ENCODE measurements around the gene ZNF750. TPM values are rescaled to one million over a fixed set of nuclear protein-coding genes. Genes with fewer than 3 reads are reported as not detected.

The ZNF750 gene
- polyA plus RNA-seq, 3 donors = not detected

- Histone ChIP-seq H3K4me1 (ENCODE audit: control insufficient read depth in 1 of 2, insufficient read depth in 2 of 2, low read length in 2 of 2) (peaks cover 10 to 14% of the 10 kb centered on the region in 2 donors), H3K9me3 (replicated peaks in 1 of 2; ENCODE audit: control insufficient read depth in 1 of 2, insufficient read depth in 1 of 2, low read length in 2 of 2) (no peaks in the 10 kb centered on the region), H3K79me2 (ENCODE audit: insufficient read depth, low read length) (no peaks in the 10 kb centered on the region), H4K20me1 (ENCODE audit: insufficient read depth, low read length) (no peaks in the 10 kb centered on the region), H3K4me3 (replicated peaks in 1 of 3; ENCODE audit: low read depth in 2 of 3, low read length in 3 of 3) (no peak overlapping the region), H3K36me3 (replicated peaks in 1 of 2; ENCODE audit: control insufficient read depth in 1 of 2, insufficient read depth in 2 of 2, low read length in 2 of 2) (peaks cover 12 to 22% of the 10 kb centered on the region in 2 donors), H3K27me3 (ENCODE audit: control insufficient read depth in 2 of 2, insufficient read depth in 2 of 2, low read length in 2 of 2) (no peaks in the 10 kb centered on the region), H3K27ac (ENCODE audit: low read depth in 1 of 2, low read length in 2 of 2) (no peak overlapping the region), H3K4me2 (replicated peaks; ENCODE audit: extremely low read depth, low read length, poor library complexity, severe bottlenecking) (no peak overlapping the region), H2AFZ (ENCODE audit: insufficient read depth, low read depth, low read length, poor library complexity, severe bottlenecking) (no peak overlapping the region), H3K9ac (ENCODE audit: insufficient read depth, low read length, poor library complexity, severe bottlenecking) (no peak overlapping the region)
- no peak for DNase-seq
- peaks cover 12% of the 10 kb centered on the region for H3K4me1 Mint-ChIP-seq
- peaks cover 0 to 4% (median 0%) of the 10 kb centered on the region in 3 donors for H3K27me3 Mint-ChIP-seq (ENCODE audit: low read depth in 3 of 3)
- intact Hi-C loops (cut with micrococcal nuclease) = loop anchor here in 1 of 2 donors (5.0 kb wide), 1 partner anchor 57 kb away; no protein-coding TSS in a partner anchor
- WGBS (ENCODE audit: insufficient coverage) = 97% methylated on average over 8 of the region's 11 CpGs
- no peak overlapping the region for H3K4me3 Mint-ChIP-seq
- TF ChIP-seq CTCF (IDR thresholded peaks at IDR 0.05) = no peak
- no peak overlapping the region for H3K27ac Mint-ChIP-seq
- no peaks in the 10 kb centered on the region for H3K9me3 Mint-ChIP-seq
- H3K36me3 Mint-ChIP-seq = peaks cover 39 to 53% of the 10 kb centered on the region in 2 donors
These were observed 29.7 kb upstream of the ZNF750 start for GRCh38 chr17:82869536-82869935.

GRCh38 chr17:82868715-82869131 is 28.9 kb upstream of the ZNF750 start:
- H3K9ac ChIP-seq (ENCODE audit: insufficient read depth, low read length, poor library complexity, severe bottlenecking) = no peak overlapping the region
- H3K27me3 ChIP-seq (ENCODE audit: control insufficient read depth in 2 of 2, insufficient read depth in 2 of 2, low read length in 2 of 2) = no peaks in the 10 kb centered on the region
- H3K36me3 Mint-ChIP-seq = peaks cover 39 to 54% of the 10 kb centered on the region in 2 donors
- no peak overlapping the region for H3K27ac ChIP-seq (ENCODE audit: low read depth in 1 of 2, low read length in 2 of 2)
- H3K4me2 ChIP-seq (replicated peaks; ENCODE audit: extremely low read depth, low read length, poor library complexity, severe bottlenecking) = no peak overlapping the region
- peaks cover 12 to 22% of the 10 kb centered on the region in 2 donors for H3K36me3 ChIP-seq (replicated peaks in 1 of 2; ENCODE audit: control insufficient read depth in 1 of 2, insufficient read depth in 2 of 2, low read length in 2 of 2)
- H3K9me3 ChIP-seq (replicated peaks in 1 of 2; ENCODE audit: control insufficient read depth in 1 of 2, insufficient read depth in 1 of 2, low read length in 2 of 2) = no peaks in the 10 kb centered on the region
- no peak overlapping the region for H3K4me3 Mint-ChIP-seq
- H3K27ac Mint-ChIP-seq = peak overlapping the region in 1 of 7 donors; percentile 55
- peaks cover 18 to 22% of the 10 kb centered on the region in 2 donors for H3K4me1 ChIP-seq (ENCODE audit: control insufficient read depth in 1 of 2, insufficient read depth in 2 of 2, low read length in 2 of 2)
- WGBS (ENCODE audit: insufficient coverage) = 94% methylated on average over 16 of the region's 21 CpGs
- no peaks in the 10 kb centered on the region for H3K9me3 Mint-ChIP-seq
- intact Hi-C loops (cut with micrococcal nuclease) = loop anchor here in 1 of 2 donors (5.0 kb wide), 1 partner anchor 56 kb away; no protein-coding TSS in a partner anchor
- peaks cover 0 to 4% (median 0%) of the 10 kb centered on the region in 3 donors for H3K27me3 Mint-ChIP-seq (ENCODE audit: low read depth in 3 of 3)
- no peak overlapping the region for H2AFZ ChIP-seq (ENCODE audit: insufficient read depth, low read depth, low read length, poor library complexity, severe bottlenecking)
- H4K20me1 ChIP-seq (ENCODE audit: insufficient read depth, low read length) = no peaks in the 10 kb centered on the region
- no peak overlapping the region for H3K4me3 ChIP-seq (replicated peaks in 1 of 3; ENCODE audit: low read depth in 2 of 3, low read length in 3 of 3)
- H3K4me1 Mint-ChIP-seq = peaks cover 20% of the 10 kb centered on the region
- no peaks in the 10 kb centered on the region for H3K79me2 ChIP-seq (ENCODE audit: insufficient read depth, low read length)
- no peak for DNase-seq
- no peak for TF ChIP-seq CTCF (IDR thresholded peaks at IDR 0.05)
